Activated naive CD4-positive, alpha-beta T cell treated with anti-CD3 and anti-CD28 coated beads, Interleukin-2, amount 50 U/mL, for 24 hours (primary cell): ENCODE results near the gene ODF4.
"Not testable (repeated sequence)": the region's sequence is repeated elsewhere in the genome, so short reads cannot be mapped to it uniquely, and the experiment has no call there.

Experiments used
- H3K27ac Mint-ChIP-seq: one replicate; pipeline ENCODE4 v1.8.0; 2021; ENCODE audit warnings: mild to moderate bottlenecking, mixed read lengths
- H3K27me3 Mint-ChIP-seq: one replicate; pipeline ENCODE4 v1.8.0; 2021; ENCODE audit warnings: mixed read lengths
- H3K36me3 Mint-ChIP-seq: one replicate; pipeline ENCODE4 v1.8.0; 2021; ENCODE audit warnings: mixed read lengths
- H3K4me1 Mint-ChIP-seq: one replicate; pipeline ENCODE4 v1.8.0; 2021; ENCODE audit warnings: mixed read lengths
- H3K4me3 Mint-ChIP-seq: one replicate; pipeline ENCODE4 v1.8.0; 2021; ENCODE audit warnings: mild to moderate bottlenecking, mixed read lengths
- H3K9me3 Mint-ChIP-seq: one replicate; pipeline ENCODE4 v1.8.0; 2021; ENCODE audit warnings: mixed read lengths

The ODF4 gene

DNA sequence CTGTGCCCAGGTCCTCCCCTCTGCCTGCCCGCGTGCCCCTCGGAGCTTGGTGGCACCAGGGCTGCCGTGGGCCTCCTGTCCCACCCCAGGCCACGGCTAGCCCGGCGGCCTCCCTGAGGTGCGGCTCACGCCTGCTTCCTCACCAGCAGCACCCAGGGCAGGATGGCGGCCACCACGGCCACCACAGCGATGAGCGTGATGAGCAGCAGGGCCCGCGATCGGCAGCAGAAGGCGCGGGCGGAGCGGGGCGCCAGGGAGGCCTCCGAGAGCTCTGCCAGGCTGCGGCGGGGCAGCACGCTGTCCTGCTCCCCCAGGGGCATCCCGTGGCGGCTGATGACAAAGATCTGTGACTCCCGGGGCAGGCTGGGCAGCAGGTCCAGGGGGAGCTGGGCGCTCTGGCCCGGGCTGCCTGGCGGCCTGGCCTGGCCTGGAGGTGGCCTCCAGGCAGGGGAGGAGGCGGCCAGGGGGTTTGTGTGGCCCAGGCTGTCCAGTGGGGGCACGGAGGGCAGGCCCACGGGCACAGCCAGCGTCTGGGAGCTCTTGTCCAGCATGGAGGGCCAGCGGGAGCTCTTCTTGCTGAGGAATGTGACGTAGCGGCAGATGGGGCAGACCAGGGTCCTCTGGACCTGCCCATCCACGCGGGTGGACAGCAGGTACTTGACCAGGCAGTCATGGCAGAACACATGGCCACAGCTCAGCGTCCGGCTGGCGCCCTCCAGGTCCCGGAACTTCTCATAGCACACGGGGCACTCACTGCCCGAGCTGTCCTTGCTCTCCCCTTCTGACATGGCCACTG, 53.2 kb downstream of the ODF4 start:
- H3K9me3 Mint-ChIP-seq, result no peaks in the 10 kb centered on the region
- peaks cover 13% of the 10 kb centered on the region for H3K4me1 Mint-ChIP-seq
- no peak overlapping the region for H3K4me3 Mint-ChIP-seq
- no peak overlapping the region for H3K27ac Mint-ChIP-seq
- H3K36me3 Mint-ChIP-seq, result no peaks in the 10 kb centered on the region
- H3K27me3 Mint-ChIP-seq, result peaks cover 2% of the 10 kb centered on the region

DNA sequence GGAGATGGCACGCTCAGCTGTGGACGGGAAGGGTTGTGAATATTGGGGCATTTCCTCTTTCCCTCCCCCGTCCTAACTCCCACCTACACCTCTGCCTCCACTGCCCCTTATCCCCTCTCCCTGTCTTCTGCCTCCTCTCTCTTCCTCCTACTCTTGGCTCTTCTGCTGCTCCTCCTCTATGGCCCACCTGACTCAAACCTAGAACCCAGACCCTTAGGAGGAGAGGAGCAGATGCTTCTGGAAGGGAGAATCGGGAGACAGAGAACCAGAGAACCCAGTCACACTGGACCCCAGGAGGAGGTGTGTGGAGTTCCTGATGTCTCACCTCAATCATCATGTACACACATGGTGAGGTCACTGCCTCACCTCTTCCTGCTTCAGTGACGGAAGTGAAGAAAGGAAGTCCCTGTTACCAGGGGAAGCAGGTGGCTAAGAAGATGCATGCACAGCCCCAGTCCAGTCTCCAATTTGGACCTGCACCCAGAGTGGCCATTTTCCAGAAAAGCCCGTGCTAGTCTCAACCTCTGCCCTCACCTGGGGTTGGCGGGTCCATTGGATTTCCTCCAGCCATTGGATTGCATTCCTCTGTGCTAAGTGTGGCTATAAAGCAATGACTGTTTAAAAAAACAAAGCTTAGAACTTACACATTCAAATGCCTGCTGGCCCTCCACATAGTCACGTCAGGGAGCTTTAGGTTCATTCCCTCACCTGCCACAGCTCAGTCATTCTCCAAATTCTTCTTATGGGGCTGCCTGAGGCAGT, 54.0 kb downstream of the ODF4 start:
- H3K4me3 Mint-ChIP-seq, result no peak overlapping the region
- peaks cover 4% of the 10 kb centered on the region for H3K27me3 Mint-ChIP-seq
- peaks cover 13% of the 10 kb centered on the region for H3K4me1 Mint-ChIP-seq

DNA sequence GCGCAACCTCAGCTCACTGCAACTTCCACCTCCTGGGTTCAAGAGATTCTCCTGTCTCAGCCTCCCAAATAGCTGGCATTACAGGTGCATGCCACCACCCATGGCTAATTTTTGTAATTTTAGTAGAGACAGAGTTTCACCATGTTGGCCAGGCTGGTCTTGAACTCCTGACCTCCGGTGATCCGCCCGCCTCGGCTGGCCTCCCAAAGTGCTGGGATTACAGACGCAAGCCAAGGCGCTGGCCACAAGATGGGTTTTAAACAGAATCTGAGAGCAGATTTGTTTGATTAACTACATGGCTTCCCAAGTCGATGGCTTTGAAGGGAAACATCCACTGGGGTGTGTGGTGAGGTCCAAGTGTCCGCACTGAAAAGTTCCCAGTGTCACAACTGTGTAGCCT, 54.9 kb downstream of the ODF4 start:
- not testable (repeated sequence) for H3K27me3 Mint-ChIP-seq, H3K36me3 Mint-ChIP-seq, H3K4me3 Mint-ChIP-seq, H3K27ac Mint-ChIP-seq, H3K9me3 Mint-ChIP-seq
- H3K4me1 Mint-ChIP-seq, result peaks cover 13% of the 10 kb centered on the region

More for the DNA sequence above, 54.0 kb downstream of the ODF4 start:
- Mint-ChIP-seq H3K36me3 (no peaks in the 10 kb centered on the region), H3K27ac (peak overlapping the region; percentile 79), H3K9me3 (no peaks in the 10 kb centered on the region)
